ENCODE results near the gene CRPPA. TPM values are rescaled to one million over a fixed set of nuclear protein-coding genes. Genes with fewer than 3 reads are reported as not detected.

The CRPPA gene
- total and polyA plus RNA-seq, 10 of the 15 experiments (the other 5 are each of a cell fraction or from before 2014, with no cell fraction given): not detected

DNA sequence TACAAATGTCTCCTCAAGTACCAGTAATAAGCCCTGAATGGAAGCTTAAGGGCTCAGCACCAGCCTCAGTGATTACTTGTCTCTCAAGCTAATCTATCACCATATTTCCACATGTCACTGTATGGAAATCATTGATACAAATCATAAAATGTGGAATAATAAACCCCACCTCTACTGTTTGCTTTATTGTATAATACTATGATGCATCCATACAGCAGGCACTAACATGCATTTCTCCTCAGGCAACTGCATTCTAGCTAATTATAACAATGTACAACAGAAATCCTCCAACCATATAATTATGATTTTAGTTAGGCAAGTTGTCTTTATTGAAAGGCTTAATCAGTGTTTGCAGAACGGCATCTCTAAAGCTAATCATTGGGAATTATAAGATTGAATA lies 26.2 kb downstream of the CRPPA start (continued):
- TF ChIP-seq POLR2A (IDR thresholded peaks at IDR 0.05; ENCODE audit: low read depth, low read length): no peak
- TF ChIP-seq NRF1 (conservative IDR thresholded peaks at IDR 0.05; ENCODE audit: low read depth, low read length): no peak
- TF ChIP-seq E2F8 (IDR thresholded peaks at IDR 0.05; ENCODE audit: low read depth, partially characterized antibody): no peak
- no peak for TF ChIP-seq IKZF2 (IDR thresholded peaks at IDR 0.05)
- TF ChIP-seq EED (IDR thresholded peaks at IDR 0.05; ENCODE audit: low read depth): no peak
- no peak for TF ChIP-seq KAT2A (conservative IDR thresholded peaks at IDR 0.05; ENCODE audit: control insufficient read depth, low read depth, low read length)
- TF ChIP-seq ETV6 (conservative IDR thresholded peaks at IDR 0.05 in 1 of 2, IDR thresholded peaks at IDR 0.05 in 1 of 2; ENCODE audit: borderline replicate concordance in 1 of 2, low read depth in 1 of 2): no peak

GRCh38 chr7:16393862-16394422 lies 27.4 kb downstream of the CRPPA start:
- Histone ChIP-seq H3K4me1 (ENCODE audit: control insufficient read depth, insufficient read depth, low read length) (no peaks in the 10 kb centered on the region), H4K20me1 (ENCODE audit: control insufficient read depth, insufficient read depth) (no peaks in the 10 kb centered on the region), H3K79me2 (ENCODE audit: control insufficient read depth, insufficient read depth, low read length) (no peaks in the 10 kb centered on the region), H3K9ac (ENCODE audit: control insufficient read depth, insufficient read depth, low read length) (no peak overlapping the region), H3K4me3 (no peak overlapping the region), H3K9me3 (replicated peaks; ENCODE audit: control insufficient read depth, insufficient read depth, low read length) (peaks cover 16% of the 10 kb centered on the region), H3K27me3 (replicated peaks in 1 of 2; ENCODE audit: control insufficient read depth in 2 of 2, insufficient read depth in 2 of 2, low read length in 1 of 2) (no peaks in the 10 kb centered on the region), H2AFZ (ENCODE audit: control insufficient read depth, low read depth, low read length) (no peak overlapping the region), H3K36me3 (ENCODE audit: control insufficient read depth in 2 of 2, insufficient read depth in 2 of 2, low read length in 1 of 2) (no peaks in the 10 kb centered on the region), H3K27ac (ENCODE audit: control insufficient read depth, insufficient read depth) (no peak overlapping the region), H3K4me2 (ENCODE audit: control insufficient read depth, insufficient read depth) (no peak overlapping the region)
- FAIRE-seq: no peak
- no peak for ATAC-seq
- no peak for DNase-seq (ENCODE audit: low read depth, low spot score)
- 44% methylated on average over 4 of the region's 4 CpGs for WGBS (ENCODE audit: insufficient coverage, insufficient replicate concordance, low lambda C conversion rate, missing lambda C conversion rate)
- RAD21 ChIA-PET (ENCODE audit: unreplicated experiment): no interaction called here
- POLR2A ChIA-PET: no interaction called here
- intact Hi-C loops (cut with micrococcal nuclease; ENCODE audit: unreplicated experiment): no loop called here
- TF ChIP-seq NR2F1 (conservative IDR thresholded peaks at IDR 0.05) (no peak), IRF3 (IDR thresholded peaks at IDR 0.05) (no peak), FOXK2 (IDR thresholded peaks at IDR 0.05) (no peak), SUZ12 (IDR thresholded peaks at IDR 0.05; ENCODE audit: unreplicated experiment) (no peak), SPI1 (IDR thresholded peaks at IDR 0.05; ENCODE audit: borderline replicate concordance, insufficient read depth, low read depth, low read length) (no peak)
- SMC1A ChIA-PET (ENCODE audit: uncharacterized antibody, unreplicated experiment): no interaction called here
- no TSS peak for BruUV-seq (replicated peaks)
- in situ Hi-C loops (cut with MboI): no loop called here
- CTCF ChIA-PET: no interaction called here
